ENCODE data around the gene NR1I3. TPM values are rescaled to one million over a fixed set of nuclear protein-coding genes. Genes with fewer than 3 reads are reported as not detected.
A peak's percentile ranks its signal among the peaks of the same experiment; 100 is the strongest.

NR1I3 gene
- total and polyA plus RNA-seq, 2 of the 13 experiments (the other 11 are each of a cell fraction or from before 2014, with no cell fraction given): 0.62 to 0.95 TPM

DNA sequence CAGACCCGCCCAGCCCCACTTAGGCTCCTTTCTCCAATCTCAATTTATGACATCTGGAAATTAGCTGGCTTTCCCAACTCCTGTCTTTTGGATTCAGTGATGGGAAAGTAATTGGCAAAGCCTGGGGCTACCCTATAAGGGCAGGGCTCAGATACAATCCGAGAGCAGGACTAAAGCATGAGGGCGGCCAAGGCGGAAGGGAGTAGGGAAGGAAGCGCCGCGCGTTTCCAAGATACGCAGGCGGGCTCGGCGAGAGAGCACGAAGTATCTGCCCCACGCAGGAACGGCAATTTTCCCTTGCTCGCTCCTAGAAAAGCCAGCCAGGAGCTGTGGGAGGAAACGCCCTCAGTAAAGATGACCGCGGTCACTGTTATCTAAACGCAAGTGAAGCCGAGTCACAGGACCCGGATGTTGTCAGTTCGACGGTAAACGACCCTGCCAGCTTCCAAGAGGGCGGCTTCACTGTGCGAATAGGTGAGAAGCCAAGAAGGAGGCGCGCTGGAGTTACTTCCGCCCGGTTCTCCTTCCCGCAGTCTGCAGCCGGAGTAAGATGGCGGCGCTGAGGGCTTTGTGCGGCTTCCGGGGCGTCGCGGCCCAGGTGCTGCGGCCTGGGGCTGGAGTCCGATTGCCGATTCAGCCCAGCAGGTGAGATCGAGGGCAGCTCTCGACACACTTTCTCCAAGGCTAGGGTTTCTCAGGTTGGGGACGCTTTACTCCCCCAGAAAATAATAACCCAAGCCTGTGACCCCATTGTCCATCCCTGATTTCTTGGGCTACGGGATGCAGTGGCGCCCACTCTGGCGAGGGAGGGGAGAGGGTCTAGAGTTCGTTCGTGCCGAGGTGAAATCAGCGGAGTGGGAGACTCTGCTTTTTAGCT is 35.9 kb downstream of the NR1I3 start, which contains the start of gene NDUFS2 (continued):
- TF ChIP-seq FUBP1 (CRISPR knock-in tag; IDR thresholded peaks at IDR 0.05; ENCODE audit: borderline replicate concordance) (no peak), ZNF790 (CRISPR knock-in tag; IDR thresholded peaks at IDR 0.05; ENCODE audit: borderline replicate concordance) (no peak), SPEN (CRISPR knock-in tag; IDR thresholded peaks at IDR 0.05; ENCODE audit: low read depth) (peak; percentile 85), ZNF230 (CRISPR knock-in tag; IDR thresholded peaks at IDR 0.05) (peak; percentile 90; the same call in 1 of the 2 replicates), CENPT (CRISPR knock-in tag; IDR thresholded peaks at IDR 0.05; ENCODE audit: low read depth) (no peak), NR2F2 (IDR thresholded peaks at IDR 0.05; ENCODE audit: borderline replicate concordance, low read depth) (peak; percentile 26; the same call in 1 of the 2 replicates), LCORL (IDR thresholded peaks at IDR 0.05) (no peak), LCORL (CRISPR knock-in tag; IDR thresholded peaks at IDR 0.05) (no peak), NFKBIZ (CRISPR knock-in tag; IDR thresholded peaks at IDR 0.05) (0 out of 2 replicates have a peak, but pooled peaks have one; percentile 13), KLF11 (CRISPR knock-in tag; IDR thresholded peaks at IDR 0.05) (peak; percentile 50; the same call in 1 of the 2 replicates), ZMYM4 (CRISPR knock-in tag; IDR thresholded peaks at IDR 0.05) (peak; percentile 53; the same call in 1 of the 2 replicates), NKX3-1 (CRISPR knock-in tag; IDR thresholded peaks at IDR 0.05) (peak; percentile 60; the same call in 1 of the 2 replicates), ZNF331 (CRISPR knock-in tag; IDR thresholded peaks at IDR 0.05) (0 out of 2 replicates have a peak, but pooled peaks have one; percentile 48), ZNF329 (CRISPR knock-in tag; IDR thresholded peaks at IDR 0.05; ENCODE audit: low read depth) (0 out of 2 replicates have a peak, but pooled peaks have one; percentile 22), ZNF292 (CRISPR knock-in tag; IDR thresholded peaks at IDR 0.05; ENCODE audit: borderline replicate concordance, low read depth) (peak; percentile 62; the same call in 1 of the 2 replicates), ZNF580 (CRISPR knock-in tag; IDR thresholded peaks at IDR 0.05; ENCODE audit: borderline replicate concordance, low read depth) (0 out of 2 replicates have a peak, but pooled peaks have one; percentile 44)
- TF ChIP-seq, protein P1, sequence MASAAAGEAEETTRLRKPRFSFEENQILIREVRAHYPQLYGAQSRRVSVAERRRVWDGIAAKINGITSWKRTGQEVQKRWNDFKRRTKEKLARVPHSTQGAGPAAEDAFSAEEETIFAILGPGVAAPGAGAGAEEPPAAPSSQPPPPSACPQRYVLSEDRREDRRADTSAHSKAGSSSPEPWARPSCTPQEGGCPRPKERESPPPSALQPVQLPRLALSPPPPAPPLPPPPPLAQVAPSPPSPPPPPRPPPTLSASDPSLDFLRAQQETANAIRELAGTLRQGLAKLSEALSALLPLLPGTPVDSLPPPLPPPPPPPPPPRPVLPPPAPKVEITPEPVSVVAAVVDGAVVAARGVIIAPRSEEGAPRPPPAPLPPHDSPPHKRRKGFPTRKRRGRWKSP (CRISPR knock-in tag; IDR thresholded peaks at IDR 0.05): 0 out of 2 replicates have a peak, but pooled peaks have one; percentile 57
- TF ChIP-seq, protein P2, sequence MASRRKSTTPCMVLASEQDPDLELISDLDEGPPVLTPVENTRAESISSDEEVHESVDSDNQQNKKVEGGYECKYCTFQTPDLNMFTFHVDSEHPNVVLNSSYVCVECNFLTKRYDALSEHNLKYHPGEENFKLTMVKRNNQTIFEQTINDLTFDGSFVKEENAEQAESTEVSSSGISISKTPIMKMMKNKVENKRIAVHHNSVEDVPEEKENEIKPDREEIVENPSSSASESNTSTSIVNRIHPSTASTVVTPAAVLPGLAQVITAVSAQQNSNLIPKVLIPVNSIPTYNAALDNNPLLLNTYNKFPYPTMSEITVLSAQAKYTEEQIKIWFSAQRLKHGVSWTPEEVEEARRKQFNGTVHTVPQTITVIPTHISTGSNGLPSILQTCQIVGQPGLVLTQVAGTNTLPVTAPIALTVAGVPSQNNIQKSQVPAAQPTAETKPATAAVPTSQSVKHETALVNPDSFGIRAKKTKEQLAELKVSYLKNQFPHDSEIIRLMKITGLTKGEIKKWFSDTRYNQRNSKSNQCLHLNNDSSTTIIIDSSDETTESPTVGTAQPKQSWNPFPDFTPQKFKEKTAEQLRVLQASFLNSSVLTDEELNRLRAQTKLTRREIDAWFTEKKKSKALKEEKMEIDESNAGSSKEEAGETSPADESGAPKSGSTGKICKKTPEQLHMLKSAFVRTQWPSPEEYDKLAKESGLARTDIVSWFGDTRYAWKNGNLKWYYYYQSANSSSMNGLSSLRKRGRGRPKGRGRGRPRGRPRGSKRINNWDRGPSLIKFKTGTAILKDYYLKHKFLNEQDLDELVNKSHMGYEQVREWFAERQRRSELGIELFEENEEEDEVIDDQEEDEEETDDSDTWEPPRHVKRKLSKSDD (CRISPR knock-in tag; IDR thresholded peaks at IDR 0.05; ENCODE audit: low read depth): peak; percentile 92
- TF ChIP-seq, protein P3, sequence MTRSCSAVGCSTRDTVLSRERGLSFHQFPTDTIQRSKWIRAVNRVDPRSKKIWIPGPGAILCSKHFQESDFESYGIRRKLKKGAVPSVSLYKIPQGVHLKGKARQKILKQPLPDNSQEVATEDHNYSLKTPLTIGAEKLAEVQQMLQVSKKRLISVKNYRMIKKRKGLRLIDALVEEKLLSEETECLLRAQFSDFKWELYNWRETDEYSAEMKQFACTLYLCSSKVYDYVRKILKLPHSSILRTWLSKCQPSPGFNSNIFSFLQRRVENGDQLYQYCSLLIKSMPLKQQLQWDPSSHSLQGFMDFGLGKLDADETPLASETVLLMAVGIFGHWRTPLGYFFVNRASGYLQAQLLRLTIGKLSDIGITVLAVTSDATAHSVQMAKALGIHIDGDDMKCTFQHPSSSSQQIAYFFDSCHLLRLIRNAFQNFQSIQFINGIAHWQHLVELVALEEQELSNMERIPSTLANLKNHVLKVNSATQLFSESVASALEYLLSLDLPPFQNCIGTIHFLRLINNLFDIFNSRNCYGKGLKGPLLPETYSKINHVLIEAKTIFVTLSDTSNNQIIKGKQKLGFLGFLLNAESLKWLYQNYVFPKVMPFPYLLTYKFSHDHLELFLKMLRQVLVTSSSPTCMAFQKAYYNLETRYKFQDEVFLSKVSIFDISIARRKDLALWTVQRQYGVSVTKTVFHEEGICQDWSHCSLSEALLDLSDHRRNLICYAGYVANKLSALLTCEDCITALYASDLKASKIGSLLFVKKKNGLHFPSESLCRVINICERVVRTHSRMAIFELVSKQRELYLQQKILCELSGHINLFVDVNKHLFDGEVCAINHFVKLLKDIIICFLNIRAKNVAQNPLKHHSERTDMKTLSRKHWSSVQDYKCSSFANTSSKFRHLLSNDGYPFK (CRISPR knock-in tag; IDR thresholded peaks at IDR 0.05; ENCODE audit: borderline replicate concordance): peak; percentile 90
